PFSK-1 (cell line): ENCODE measurements around the gene HMCES.

Source experiments
- FOXP2 ChIP-seq: optimal IDR thresholded peaks from 2 replicates; pipeline ENCODE3; 2011; ENCODE audit warnings: borderline replicate concordance, control low read depth, inconsistent platforms; ENCODE audit not compliant: insufficient read depth; ENCODE audit errors: extremely low read length, extremely low read depth
- POLR2AphosphoS5 ChIP-seq: IDR thresholded peaks from 2 replicates; pipeline ENCODE4 v1.6.1; 2012; ENCODE audit warnings: low read depth, mild to moderate bottlenecking, control low read depth, low read length, moderate library complexity
- REST ChIP-seq, 2 experiments: IDR thresholded peaks; 2 replicates each; pipeline versions ENCODE4 v1.6.1 to v1.8.0; 2011 to 2012; ENCODE audit warnings: low read depth in 2 of 2, low read length in 2 of 2, control low read depth in 1 of 2, inconsistent platforms in 1 of 2, mild to moderate bottlenecking in 1 of 2, moderate library complexity in 1 of 2; ENCODE audit not compliant: insufficient read depth in 1 of 2
- SIN3A ChIP-seq: IDR thresholded peaks from 2 replicates; pipeline ENCODE4 v1.6.1; 2012; ENCODE audit warnings: mild to moderate bottlenecking, low read length, moderate library complexity, borderline replicate concordance; ENCODE audit not compliant: insufficient read depth
- TAF1 ChIP-seq: IDR thresholded peaks from 2 replicates; pipeline ENCODE4 v1.6.1; 2012; ENCODE audit warnings: low read length, control low read depth, borderline replicate concordance; ENCODE audit not compliant: insufficient read depth

The HMCES gene

GRCh38 chr3:129320261-129320660 lies 41.6 kb downstream of the HMCES start:
- TF ChIP-seq REST (IDR thresholded peaks at IDR 0.05; ENCODE audit: insufficient read depth in 1 of 2, low read depth in 2 of 2, low read length in 2 of 2) (no peak), FOXP2 (no peak), POLR2AphosphoS5 (no peak), SIN3A (no peak), TAF1 (no peak)

GRCh38 chr3:129320825-129321487 lies 42.3 kb downstream of the HMCES start:
- TF ChIP-seq POLR2AphosphoS5 (no peak), SIN3A (no peak), REST (IDR thresholded peaks at IDR 0.05; ENCODE audit: insufficient read depth in 1 of 2, low read depth in 2 of 2, low read length in 2 of 2) (no peak), TAF1 (no peak), FOXP2 (no peak)

GRCh38 chr3:129321887-129322286 lies 43.2 kb downstream of the HMCES start:
- TF ChIP-seq POLR2AphosphoS5: no peak
- no peak for TF ChIP-seq SIN3A

GRCh38 chr3:129323651-129324294 lies 45.1 kb downstream of the HMCES start:
- TF ChIP-seq SIN3A (no peak), FOXP2 (no peak), POLR2AphosphoS5 (no peak), REST (IDR thresholded peaks at IDR 0.05; ENCODE audit: insufficient read depth in 1 of 2, low read depth in 2 of 2, low read length in 2 of 2) (no peak), TAF1 (no peak)

GRCh38 chr3:129324855-129325254 lies 46.2 kb downstream of the HMCES start:
- no peak for TF ChIP-seq REST (IDR thresholded peaks at IDR 0.05; ENCODE audit: insufficient read depth in 1 of 2, low read depth in 2 of 2, low read length in 2 of 2)
- TF ChIP-seq POLR2AphosphoS5: no peak
- TF ChIP-seq FOXP2: no peak
- no peak for TF ChIP-seq TAF1
